ENCODE measurements around the gene BCLAF3.

BCLAF3 gene

GRCh38 chrX:20019672-20020365, 29.0 kb upstream of the BCLAF3 start (continued):
- TF ChIP-seq CTCF (tag by site-specific recombination; IDR thresholded peaks at IDR 0.05) (no peak), TRIM28 (IDR thresholded peaks at IDR 0.05; ENCODE audit: borderline replicate concordance, low read length) (no peak), ZNF311 (tag by site-specific recombination; IDR thresholded peaks at IDR 0.05; ENCODE audit: borderline replicate concordance) (no peak), ZNF561 (tag by site-specific recombination; IDR thresholded peaks at IDR 0.05; ENCODE audit: borderline replicate concordance) (no peak)

- Histone ChIP-seq H3K4me1 (ENCODE audit: control insufficient read depth, insufficient read depth, low read length) (no peaks in the 10 kb centered on the region), H3K36me3 (ENCODE audit: control insufficient read depth in 2 of 2, insufficient read depth in 1 of 2, low read length in 2 of 2) (peaks cover 0 to 12% of the 10 kb centered on the region in 2 experiments; a peak in 1 of 3 replicates), H3K27ac (ENCODE audit: extremely low read depth, low read depth, low read length) (no peak overlapping the region), H3K9me3 (ENCODE audit: control insufficient read depth, insufficient read depth, low read depth, low read length) (no peaks in the 10 kb centered on the region; the same call in 1 of the 2 replicates), H3K4me3 (ENCODE audit: low read depth, low read length) (no peak overlapping the region)
- TF ChIP-seq GLI2 (tag by site-specific recombination; IDR thresholded peaks at IDR 0.05; ENCODE audit: borderline replicate concordance, low read depth) = no peak
- no peak for TF ChIP-seq KLF10 (tag by site-specific recombination; IDR thresholded peaks at IDR 0.05)
- TF ChIP-seq ZNF521 (tag by site-specific recombination; IDR thresholded peaks at IDR 0.05) = no peak
- TF ChIP-seq ZNF324 (tag by site-specific recombination; IDR thresholded peaks at IDR 0.05) = no peak
- TF ChIP-seq PATZ1 (tag by site-specific recombination; IDR thresholded peaks at IDR 0.05) = no peak
- TF ChIP-seq ZNF423 (tag by site-specific recombination; IDR thresholded peaks at IDR 0.05) = no peak
- no peak for TF ChIP-seq ZNF654 (tag by site-specific recombination; IDR thresholded peaks at IDR 0.05; ENCODE audit: low read depth)
- TF ChIP-seq SCRT1 (tag by site-specific recombination; IDR thresholded peaks at IDR 0.05; ENCODE audit: borderline replicate concordance) = no peak
- no peak for TF ChIP-seq GLIS1 (tag by site-specific recombination; IDR thresholded peaks at IDR 0.05)
- TF ChIP-seq YY2 (tag by site-specific recombination; IDR thresholded peaks at IDR 0.05) = no peak
- ChIA-PET POLR2A (no interaction called here), CTCF (no interaction called here)
These were observed 25.7 kb upstream of the BCLAF3 start for GRCh38 chrX:20016616-20016945.

- peak; percentile 43 for TF ChIP-seq SETDB1 (IDR thresholded peaks at IDR 0.05; ENCODE audit: insufficient read length, low read length)
- TF ChIP-seq ZNF274 (IDR thresholded peaks at IDR 0.05; ENCODE audit: low read length) = no peak
- TF ChIP-seq ZNF274 (tag by site-specific recombination; IDR thresholded peaks at IDR 0.05; ENCODE audit: borderline replicate concordance) = peak; percentile 67; the same call in 1 of the 2 replicates
- TF ChIP-seq ZBTB26 (tag by site-specific recombination; optimal IDR thresholded peaks at IDR 0.05) = no peak
- H3K9me3 ChIP-seq (ENCODE audit: control insufficient read depth, insufficient read depth, low read depth, low read length) = no peaks in the 10 kb centered on the region; the same call in 1 of the 2 replicates
- POLR2A ChIA-PET = no interaction called here
- H3K36me3 ChIP-seq (ENCODE audit: control insufficient read depth in 2 of 2, insufficient read depth in 1 of 2, low read length in 2 of 2) = peaks cover 0 to 12% of the 10 kb centered on the region in 2 experiments; a peak in 1 of 3 replicates
- CTCF ChIA-PET = no interaction called here
- no peak overlapping the region for H3K4me3 ChIP-seq (ENCODE audit: low read depth, low read length)
- no peaks in the 10 kb centered on the region for H3K4me1 ChIP-seq (ENCODE audit: control insufficient read depth, insufficient read depth, low read length)
- no peak overlapping the region for H3K27ac ChIP-seq (ENCODE audit: extremely low read depth, low read depth, low read length)
These were observed 25.2 kb upstream of the BCLAF3 start for GRCh38 chrX:20015945-20016615.
